A549 (cell line): ENCODE results near the gene FAT1.

Experiments
- CBX2 ChIP-seq: fragments of 200-600 bp; sonication (generic); IDR thresholded peaks from 2 replicates; pipeline ENCODE4 v1.6.1; 2016; ENCODE audit warnings: low read depth, mild to moderate bottlenecking, borderline replicate concordance
- CTCF ChIP-seq: fragments of >200 bp; sonication (Bioruptor Twin); formaldehyde crosslinking; IDR thresholded peaks from 3 replicates; pipeline ENCODE4 v1.5.1; 2016
- ELK1 ChIP-seq: fragments of 150-350 bp; IDR thresholded peaks from 2 replicates; pipeline ENCODE4 v1.6.1; 2014; ENCODE audit warnings: low read depth, mild to moderate bottlenecking, low read length
- EP300 ChIP-seq, 2 experiments: fragments of >200 bp; sonication (Bioruptor Twin); formaldehyde crosslinking; IDR thresholded peaks; 2 replicates in 1 of 2; 3 replicates in 1 of 2; pipeline ENCODE4 v1.6.1; 2016 to 2017
- HDAC2 ChIP-seq: fragments of 200-600 bp; sonication (generic); IDR thresholded peaks from 2 replicates; pipeline ENCODE4 v1.6.1; 2016
- JUN ChIP-seq, 2 experiments: fragments of >200 bp; sonication (Bioruptor Twin); formaldehyde crosslinking; IDR thresholded peaks; 2 replicates in 1 of 2; 3 replicates in 1 of 2; pipeline ENCODE4 v1.6.1; 2016 to 2017
- JUNB ChIP-seq: fragments of >200 bp; sonication (Bioruptor Twin); formaldehyde crosslinking; IDR thresholded peaks from 2 replicates; pipeline ENCODE4 v1.6.1; 2016
- KDM1A ChIP-seq: fragments of 200-600 bp; sonication (generic); IDR thresholded peaks from 2 replicates; pipeline ENCODE4 v1.6.1; 2016; ENCODE audit warnings: low read depth, mild to moderate bottlenecking
- MAX ChIP-seq: IDR thresholded peaks from 2 replicates; pipeline ENCODE4 v1.6.1; 2012
- POLR2AphosphoS2 ChIP-seq: conservative IDR thresholded peaks from 2 replicates; pipeline ENCODE4 v1.6.1; 2012; ENCODE audit warnings: low read length, improper control_type of control experiment, inconsistent platforms
- RAD21 ChIP-seq, 2 experiments: fragments of >200 bp in 1 of 2; sonication (Bioruptor Twin) in 1 of 2; formaldehyde crosslinking in 1 of 2; IDR thresholded peaks in 1 of 2; conservative IDR thresholded peaks in 1 of 2; 2 replicates in 1 of 2; 3 replicates in 1 of 2; pipeline ENCODE4 v1.6.1; 2012 to 2018; ENCODE audit warnings: inconsistent platforms in 1 of 2
- RCOR1 ChIP-seq: fragments of 150-350 bp; IDR thresholded peaks from 2 replicates; pipeline ENCODE4 v1.6.1; 2014; ENCODE audit warnings: antibody characterized with exemption, low read length, low read depth
- RFX5 ChIP-seq: fragments of 450-650 bp; IDR thresholded peaks from 2 replicates; pipeline ENCODE4 v1.7.1; 2014; ENCODE audit warnings: antibody characterized with exemption, mild to moderate bottlenecking, moderate library complexity

DNA sequence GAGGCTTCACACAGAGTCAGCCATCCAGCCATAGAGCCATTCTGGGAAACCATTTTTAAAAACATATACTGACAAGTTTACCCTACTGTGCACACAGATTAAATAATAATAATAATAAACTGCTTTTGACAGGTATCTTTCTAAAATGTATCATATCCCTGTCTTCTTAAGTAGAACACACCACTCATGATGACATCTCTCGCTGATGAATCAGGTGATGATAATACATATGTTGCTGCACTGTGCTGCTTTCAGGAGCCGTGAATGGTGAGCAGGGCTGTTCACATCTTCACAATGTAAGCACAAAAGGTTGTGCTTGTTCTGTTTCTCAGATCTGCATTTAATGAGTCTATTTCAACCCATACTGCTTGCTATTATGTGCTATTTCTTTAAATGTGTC is 171.8 kb downstream of the FAT1 start:
- TF ChIP-seq RAD21 (conservative IDR thresholded peaks at IDR 0.05 in 1 of 2, IDR thresholded peaks at IDR 0.05 in 1 of 2) (no peak), RCOR1 (no peak), CTCF (no peak), JUNB (no peak), KDM1A (no peak), EP300 (IDR thresholded peaks at IDR 0.05) (no peak), HDAC2 (no peak), JUN (IDR thresholded peaks at IDR 0.05) (no peak), CBX2 (no peak), MAX (no peak), ELK1 (no peak), RFX5 (no peak), POLR2AphosphoS2 (no peak)
